ENCODE results near the gene UBQLN4.
"Not testable (repeated sequence)": the region's sequence is repeated elsewhere in the genome, so short reads cannot be mapped to it uniquely, and the experiment has no call there.

Gene UBQLN4

GRCh38 chr1:156048663-156049258 lies 4.8 kb downstream of the UBQLN4 start:
- H3K36me3 ChIP-seq (ENCODE audit: control insufficient read depth in 1 of 2, insufficient read depth in 2 of 2, low read length in 2 of 2), result peaks cover 7 to 32% of the 10 kb centered on the region in 2 donors
- H3K4me3 ChIP-seq (ENCODE audit: low read depth in 1 of 2, low read length in 2 of 2), result no peak overlapping the region
- H3K27ac ChIP-seq (ENCODE audit: low read depth, low read length), result no peak overlapping the region
- H3K9me3 ChIP-seq (ENCODE audit: control insufficient read depth in 1 of 2, low read length in 2 of 2), result no peaks in the 10 kb centered on the region
- H3K9ac ChIP-seq (ENCODE audit: low read depth in 1 of 2, low read length in 2 of 2), result no peak overlapping the region
- H3K27me3 ChIP-seq (ENCODE audit: control insufficient read depth in 1 of 2, insufficient read depth in 2 of 2, low read length in 2 of 2), result no peaks in the 10 kb centered on the region
- H3K4me1 ChIP-seq (ENCODE audit: control insufficient read depth in 1 of 2, insufficient read depth in 2 of 2, low read length in 2 of 2), result peaks cover 0 to 6% of the 10 kb centered on the region in 2 donors

GRCh38 chr1:156045076-156045475 lies 8.5 kb downstream of the UBQLN4 start:
- H3K9ac ChIP-seq (ENCODE audit: low read depth in 1 of 2, low read length in 2 of 2), result no peak overlapping the region
- no peaks in the 10 kb centered on the region for H3K4me1 ChIP-seq (ENCODE audit: control insufficient read depth in 1 of 2, insufficient read depth in 2 of 2, low read length in 2 of 2)
- H3K36me3 ChIP-seq (ENCODE audit: control insufficient read depth in 1 of 2, insufficient read depth in 2 of 2, low read length in 2 of 2), result peaks cover 7 to 54% of the 10 kb centered on the region in 2 donors
- no peak overlapping the region for H3K4me3 ChIP-seq (ENCODE audit: low read depth in 1 of 2, low read length in 2 of 2)
- no peaks in the 10 kb centered on the region for H3K27me3 ChIP-seq (ENCODE audit: control insufficient read depth in 1 of 2, insufficient read depth in 2 of 2, low read length in 2 of 2)
- H3K27ac ChIP-seq (ENCODE audit: low read depth, low read length), result no peak overlapping the region
- H3K9me3 ChIP-seq (ENCODE audit: control insufficient read depth in 1 of 2, low read length in 2 of 2), result no peaks in the 10 kb centered on the region

GRCh38 chr1:156042828-156043227 lies 10.8 kb downstream of the UBQLN4 start:
- peaks cover 0 to 32% of the 10 kb centered on the region in 2 donors for H3K36me3 ChIP-seq (ENCODE audit: control insufficient read depth in 1 of 2, insufficient read depth in 2 of 2, low read length in 2 of 2)
- H3K4me1 ChIP-seq (ENCODE audit: control insufficient read depth in 1 of 2, insufficient read depth in 2 of 2, low read length in 2 of 2), result no peaks in the 10 kb centered on the region
- H3K9me3 ChIP-seq (ENCODE audit: control insufficient read depth in 1 of 2, low read length in 2 of 2), result no peaks in the 10 kb centered on the region
- H3K9ac ChIP-seq (ENCODE audit: low read depth in 1 of 2, low read length in 2 of 2), result no peak overlapping the region
- H3K27me3 ChIP-seq (ENCODE audit: control insufficient read depth in 1 of 2, insufficient read depth in 2 of 2, low read length in 2 of 2), result no peaks in the 10 kb centered on the region
- no peak overlapping the region for H3K4me3 ChIP-seq (ENCODE audit: low read depth in 1 of 2, low read length in 2 of 2)
- no peak overlapping the region for H3K27ac ChIP-seq (ENCODE audit: low read depth, low read length)

- H3K36me3 ChIP-seq (ENCODE audit: control insufficient read depth in 1 of 2, insufficient read depth in 2 of 2, low read length in 2 of 2), result peaks cover 0 to 15% of the 10 kb centered on the region in 2 donors
- not testable (repeated sequence) for H3K27me3 ChIP-seq (ENCODE audit: control insufficient read depth in 1 of 2, insufficient read depth in 2 of 2, low read length in 2 of 2); H3K4me3 ChIP-seq (ENCODE audit: low read depth in 1 of 2, low read length in 2 of 2); H3K9me3 ChIP-seq (ENCODE audit: control insufficient read depth in 1 of 2, low read length in 2 of 2); H3K9ac ChIP-seq (ENCODE audit: low read depth in 1 of 2, low read length in 2 of 2); H3K27ac ChIP-seq (ENCODE audit: low read depth, low read length); H3K4me1 ChIP-seq (ENCODE audit: control insufficient read depth in 1 of 2, insufficient read depth in 2 of 2, low read length in 2 of 2)
Measured at GRCh38 chr1:156034991-156035390, 18.6 kb downstream of the UBQLN4 start.

- Histone ChIP-seq H3K4me3 (ENCODE audit: low read depth in 1 of 2, low read length in 2 of 2) (no peak overlapping the region), H3K27me3 (ENCODE audit: control insufficient read depth in 1 of 2, insufficient read depth in 2 of 2, low read length in 2 of 2) (no peaks in the 10 kb centered on the region), H3K36me3 (ENCODE audit: control insufficient read depth in 1 of 2, insufficient read depth in 2 of 2, low read length in 2 of 2) (peaks cover 0 to 15% of the 10 kb centered on the region in 2 donors), H3K4me1 (ENCODE audit: control insufficient read depth in 1 of 2, insufficient read depth in 2 of 2, low read length in 2 of 2) (no peaks in the 10 kb centered on the region), H3K9ac (ENCODE audit: low read depth in 1 of 2, low read length in 2 of 2) (no peak overlapping the region), H3K27ac (ENCODE audit: low read depth, low read length) (no peak overlapping the region), H3K9me3 (ENCODE audit: control insufficient read depth in 1 of 2, low read length in 2 of 2) (no peaks in the 10 kb centered on the region)
Measured at GRCh38 chr1:156033011-156033410, 20.6 kb downstream of the UBQLN4 start.

GRCh38 chr1:156026588-156026987 lies 27.0 kb downstream of the UBQLN4 start:
- H3K27ac ChIP-seq (ENCODE audit: low read depth, low read length), result no peak overlapping the region
- no peaks in the 10 kb centered on the region for H3K9me3 ChIP-seq (ENCODE audit: control insufficient read depth in 1 of 2, low read length in 2 of 2)
- H3K36me3 ChIP-seq (ENCODE audit: control insufficient read depth in 1 of 2, insufficient read depth in 2 of 2, low read length in 2 of 2), result no peaks in the 10 kb centered on the region
- H3K9ac ChIP-seq (ENCODE audit: low read depth in 1 of 2, low read length in 2 of 2), result no peak overlapping the region
- H3K4me3 ChIP-seq (ENCODE audit: low read depth in 1 of 2, low read length in 2 of 2), result no peak overlapping the region
- H3K27me3 ChIP-seq (ENCODE audit: control insufficient read depth in 1 of 2, insufficient read depth in 2 of 2, low read length in 2 of 2), result no peaks in the 10 kb centered on the region
- peaks cover 4 to 9% of the 10 kb centered on the region in 2 donors for H3K4me1 ChIP-seq (ENCODE audit: control insufficient read depth in 1 of 2, insufficient read depth in 2 of 2, low read length in 2 of 2)

GRCh38 chr1:156025876-156026275 lies 27.7 kb downstream of the UBQLN4 start:
- Histone ChIP-seq H3K9me3 (ENCODE audit: control insufficient read depth in 1 of 2, low read length in 2 of 2) (no peaks in the 10 kb centered on the region), H3K27me3 (ENCODE audit: control insufficient read depth in 1 of 2, insufficient read depth in 2 of 2, low read length in 2 of 2) (no peaks in the 10 kb centered on the region), H3K27ac (ENCODE audit: low read depth, low read length) (no peak overlapping the region), H3K36me3 (ENCODE audit: control insufficient read depth in 1 of 2, insufficient read depth in 2 of 2, low read length in 2 of 2) (no peaks in the 10 kb centered on the region), H3K4me3 (ENCODE audit: low read depth in 1 of 2, low read length in 2 of 2) (peak overlapping the region; percentile 10 to 21), H3K9ac (ENCODE audit: low read depth in 1 of 2, low read length in 2 of 2) (no peak overlapping the region), H3K4me1 (ENCODE audit: control insufficient read depth in 1 of 2, insufficient read depth in 2 of 2, low read length in 2 of 2) (peaks cover 4 to 12% of the 10 kb centered on the region in 2 donors)

- no peak overlapping the region for H3K27ac ChIP-seq (ENCODE audit: low read depth, low read length)
- H3K4me3 ChIP-seq (ENCODE audit: low read depth in 1 of 2, low read length in 2 of 2), result no peak overlapping the region
- no peaks in the 10 kb centered on the region for H3K9me3 ChIP-seq (ENCODE audit: control insufficient read depth in 1 of 2, low read length in 2 of 2)
- no peaks in the 10 kb centered on the region for H3K36me3 ChIP-seq (ENCODE audit: control insufficient read depth in 1 of 2, insufficient read depth in 2 of 2, low read length in 2 of 2)
- no peak overlapping the region for H3K9ac ChIP-seq (ENCODE audit: low read depth in 1 of 2, low read length in 2 of 2)
- H3K27me3 ChIP-seq (ENCODE audit: control insufficient read depth in 1 of 2, insufficient read depth in 2 of 2, low read length in 2 of 2), result no peaks in the 10 kb centered on the region
- peaks cover 9 to 19% of the 10 kb centered on the region in 2 donors for H3K4me1 ChIP-seq (ENCODE audit: control insufficient read depth in 1 of 2, insufficient read depth in 2 of 2, low read length in 2 of 2)
Measured at GRCh38 chr1:156024801-156025200, 28.8 kb downstream of the UBQLN4 start.

- Histone ChIP-seq H3K4me1 (ENCODE audit: control insufficient read depth in 1 of 2, insufficient read depth in 2 of 2, low read length in 2 of 2) (peaks cover 12 to 26% of the 10 kb centered on the region in 2 donors), H3K36me3 (ENCODE audit: control insufficient read depth in 1 of 2, insufficient read depth in 2 of 2, low read length in 2 of 2) (peaks cover 4 to 9% of the 10 kb centered on the region in 2 donors), H3K27ac (ENCODE audit: low read depth, low read length) (no peak overlapping the region), H3K27me3 (ENCODE audit: control insufficient read depth in 1 of 2, insufficient read depth in 2 of 2, low read length in 2 of 2) (no peaks in the 10 kb centered on the region), H3K9ac (ENCODE audit: low read depth in 1 of 2, low read length in 2 of 2) (no peak overlapping the region), H3K9me3 (ENCODE audit: control insufficient read depth in 1 of 2, low read length in 2 of 2) (no peaks in the 10 kb centered on the region), H3K4me3 (ENCODE audit: low read depth in 1 of 2, low read length in 2 of 2) (no peak overlapping the region)
Measured at GRCh38 chr1:156021954-156022353, 31.6 kb downstream of the UBQLN4 start.

- Histone ChIP-seq H3K27ac (ENCODE audit: low read depth, low read length) (no peak overlapping the region), H3K4me3 (ENCODE audit: low read depth in 1 of 2, low read length in 2 of 2) (peak overlapping the region; percentile 84 to 90), H3K9ac (ENCODE audit: low read depth in 1 of 2, low read length in 2 of 2) (peak overlapping the region; percentile 63 to 76), H3K9me3 (ENCODE audit: control insufficient read depth in 1 of 2, low read length in 2 of 2) (no peaks in the 10 kb centered on the region), H3K36me3 (ENCODE audit: control insufficient read depth in 1 of 2, insufficient read depth in 2 of 2, low read length in 2 of 2) (peaks cover 6 to 14% of the 10 kb centered on the region in 2 donors), H3K4me1 (ENCODE audit: control insufficient read depth in 1 of 2, insufficient read depth in 2 of 2, low read length in 2 of 2) (peaks cover 11 to 26% of the 10 kb centered on the region in 2 donors), H3K27me3 (ENCODE audit: control insufficient read depth in 1 of 2, insufficient read depth in 2 of 2, low read length in 2 of 2) (no peaks in the 10 kb centered on the region)
Measured at GRCh38 chr1:156021093-156021428, 32.5 kb downstream of the UBQLN4 start.
